ENCODE measurements around the gene BRD9.
"Not testable (repeated sequence)": the region's sequence is repeated elsewhere in the genome, so short reads cannot be mapped to it uniquely, and the experiment has no call there.

GRCh38 chr5:841531-842401 is 50.8 kb downstream of the BRD9 start:
- not testable (repeated sequence) for TF ChIP-seq NR2F6 (CRISPR knock-in tag; IDR thresholded peaks at IDR 0.05); REST (IDR thresholded peaks at IDR 0.05; ENCODE audit: borderline replicate concordance); REST (CRISPR knock-in tag; IDR thresholded peaks at IDR 0.05; ENCODE audit: low read depth); POLR2A (conservative IDR thresholded peaks at IDR 0.05); GTF2A2 (tag; IDR thresholded peaks at IDR 0.05); CTCF (IDR thresholded peaks at IDR 0.05 in 2 of 3, conservative IDR thresholded peaks at IDR 0.05 in 1 of 3; ENCODE audit: insufficient read depth in 2 of 3, low read depth in 1 of 3, low read length in 3 of 3); ZNF277 (CRISPR knock-in tag; IDR thresholded peaks at IDR 0.05; ENCODE audit: borderline replicate concordance); ZNF639 (CRISPR knock-in tag; conservative IDR thresholded peaks at IDR 0.05 in 1 of 2, IDR thresholded peaks at IDR 0.05 in 1 of 2)

All from K562 (cell line).